H9 (cell line): ENCODE data around the gene CREB3L2. TPM values are rescaled to one million over a fixed set of nuclear protein-coding genes. Genes with fewer than 3 reads are reported as not detected.

Source experiments
- DNase-seq: peaks from one replicate; pipeline ENCODE4 v3.0.0-alpha.2; 2017
- H2AFZ ChIP-seq: one replicate; pipeline ENCODE4 v1.6.1; 2013; ENCODE audit warnings: mild to moderate bottlenecking, low read length, control low read depth, moderate library complexity
- H2AK5ac ChIP-seq: 2 replicates; pipeline ENCODE4 v1.6.1; 2013; ENCODE audit warnings: low read length, control low read depth, mixed read lengths; ENCODE audit not compliant: insufficient read length
- H2BK120ac ChIP-seq: one replicate; pipeline ENCODE4 v1.6.1; 2013; ENCODE audit warnings: low read depth, mild to moderate bottlenecking, low read length, control low read depth, inconsistent platforms; ENCODE audit not compliant: poor library complexity, severe bottlenecking
- H2BK12ac ChIP-seq: 2 replicates; pipeline ENCODE4 v1.6.1; 2013; ENCODE audit warnings: low read length, control low read depth, mixed read lengths, low read depth; ENCODE audit not compliant: insufficient read length
- H2BK15ac ChIP-seq: 2 replicates; pipeline ENCODE4 v1.6.1; 2013; ENCODE audit warnings: low read depth, low read length, control low read depth
- H2BK20ac ChIP-seq: one replicate; pipeline ENCODE4 v1.6.1; 2013; ENCODE audit warnings: low read depth, mild to moderate bottlenecking, low read length, control low read depth, inconsistent platforms; ENCODE audit not compliant: poor library complexity, severe bottlenecking
- H2BK5ac ChIP-seq: 2 replicates; pipeline ENCODE4 v1.6.1; 2013; ENCODE audit warnings: low read length, control low read depth, mixed read lengths; ENCODE audit not compliant: insufficient read length
- H3K14ac ChIP-seq: 2 replicates; pipeline ENCODE4 v1.6.1; 2013; ENCODE audit warnings: low read length, control low read depth; ENCODE audit not compliant: insufficient read depth
- H3K18ac ChIP-seq: 2 replicates; pipeline ENCODE4 v1.6.1; 2013; ENCODE audit warnings: low read depth, mild to moderate bottlenecking, mixed read lengths, low read length, control low read depth; ENCODE audit not compliant: insufficient read length
- H3K23ac ChIP-seq: 2 replicates; pipeline ENCODE4 v1.6.1; 2013; ENCODE audit warnings: low read length, control low read depth, mixed read lengths, low read depth; ENCODE audit not compliant: insufficient read length
- H3K23me2 ChIP-seq: 2 replicates; pipeline ENCODE4 v1.6.1; 2013; ENCODE audit warnings: low read depth, mild to moderate bottlenecking, mixed read lengths, low read length, control low read depth; ENCODE audit not compliant: insufficient read length, poor library complexity, severe bottlenecking
- H3K27ac ChIP-seq: 2 replicates; pipeline ENCODE4 v1.5.1; 2013; ENCODE audit warnings: low read length, control low read depth, mixed read lengths, low read depth; ENCODE audit not compliant: insufficient read length
- H3K27me3 ChIP-seq: 2 replicates; pipeline ENCODE4 v1.6.1; 2013; ENCODE audit warnings: low read length, control low read depth, inconsistent platforms; ENCODE audit not compliant: insufficient read depth
- H3K4ac ChIP-seq: 2 replicates; pipeline ENCODE4 v1.6.1; 2013; ENCODE audit warnings: low read depth, mild to moderate bottlenecking, control low read depth, inconsistent platforms, low read length, moderate library complexity
- H3K4me1 ChIP-seq: 2 replicates; pipeline ENCODE4 v1.6.1; 2013; ENCODE audit warnings: low read length, control low read depth, inconsistent platforms; ENCODE audit not compliant: insufficient read depth
- H3K4me2 ChIP-seq: 2 replicates; pipeline ENCODE4 v1.6.1; 2013; ENCODE audit warnings: low read length, control low read depth, mixed read lengths; ENCODE audit not compliant: insufficient read length, insufficient read depth
- H3K56ac ChIP-seq: 2 replicates; pipeline ENCODE4 v1.6.1; 2013; ENCODE audit warnings: low read depth, mild to moderate bottlenecking, mixed read lengths, low read length, control low read depth; ENCODE audit not compliant: insufficient read length
- H3K79me1 ChIP-seq: 2 replicates; pipeline ENCODE4 v1.6.1; 2013; ENCODE audit warnings: low read depth, mild to moderate bottlenecking, moderate library complexity, low read length, control low read depth, inconsistent platforms; ENCODE audit not compliant: insufficient read depth, poor library complexity, severe bottlenecking
- H3K79me2 ChIP-seq: 2 replicates; pipeline ENCODE4 v1.6.1; 2013; ENCODE audit warnings: low read length, control low read depth, inconsistent platforms; ENCODE audit not compliant: insufficient read depth
- H3K9ac ChIP-seq: 2 replicates; pipeline ENCODE4 v1.6.1; 2013; ENCODE audit warnings: low read length, control low read depth, mixed read lengths; ENCODE audit not compliant: insufficient read length; ENCODE audit errors: extremely low read depth
- H3K9me3 ChIP-seq: one replicate; pipeline ENCODE4 v1.6.1; 2013; ENCODE audit warnings: low read depth, low read length, inconsistent platforms; ENCODE audit not compliant: control insufficient read depth
- H3T11ph ChIP-seq: one replicate; pipeline ENCODE4 v1.6.1; 2013; ENCODE audit warnings: mild to moderate bottlenecking, low read length, control low read depth, inconsistent platforms
- H4K20me1 ChIP-seq: one replicate; pipeline ENCODE4 v1.6.1; 2013; ENCODE audit not compliant: control insufficient read depth, insufficient read length, insufficient read depth
- H4K5ac ChIP-seq: 2 replicates; pipeline ENCODE4 v1.6.1; 2013; ENCODE audit warnings: low read depth, mild to moderate bottlenecking, mixed read lengths, low read length, control low read depth; ENCODE audit not compliant: insufficient read length
- H4K8ac ChIP-seq: replicated peaks from 2 replicates; pipeline ENCODE4 v1.6.1; 2013; ENCODE audit warnings: low read length, control low read depth, mixed read lengths, low read depth; ENCODE audit not compliant: insufficient read length
- H4K91ac ChIP-seq: 2 replicates; pipeline ENCODE4 v1.6.1; 2013; ENCODE audit warnings: low read depth, mild to moderate bottlenecking, moderate library complexity, mixed read lengths, low read length, control low read depth; ENCODE audit not compliant: insufficient read length
- H3K27ac Mint-ChIP-seq, 3 experiments: 2 replicates in 2 of 3; 3 replicates in 1 of 3; pipeline ENCODE4 v1.8.0; 2020 to 2021; ENCODE audit warnings: mixed read lengths in 3 of 3, mild to moderate bottlenecking in 1 of 3, moderate library complexity in 1 of 3
- H3K27me3 Mint-ChIP-seq: 2 replicates; pipeline ENCODE4 v1.8.0; 2021; ENCODE audit warnings: low read depth, mild to moderate bottlenecking, moderate library complexity, mixed read lengths
- H3K36me3 Mint-ChIP-seq, 3 experiments: 2 replicates in 2 of 3; 3 replicates in 1 of 3; pipeline ENCODE4 v1.8.0; 2020 to 2021; ENCODE audit warnings: low read depth in 3 of 3, mixed read lengths in 3 of 3; ENCODE audit not compliant: insufficient read depth in 1 of 3
- H3K4me1 Mint-ChIP-seq, 2 experiments: 2 replicates each; pipeline ENCODE4 v1.8.0; 2020; ENCODE audit warnings: mixed read lengths in 2 of 2
- H3K4me3 Mint-ChIP-seq, 2 experiments: 2 replicates in 1 of 2; 3 replicates in 1 of 2; pipeline ENCODE4 v1.8.0; 2020 to 2021; ENCODE audit warnings: mild to moderate bottlenecking in 2 of 2, mixed read lengths in 2 of 2, moderate library complexity in 1 of 2
- H3K9me3 Mint-ChIP-seq, 2 experiments: 2 replicates in 1 of 2; 3 replicates in 1 of 2; pipeline ENCODE4 v1.8.0; 2020; ENCODE audit warnings: mild to moderate bottlenecking in 2 of 2, mixed read lengths in 2 of 2, moderate library complexity in 1 of 2
- WGBS: extraction: QIAGEN DNeasy Blood & Tissue Kit; methylation state at CpG from one replicate; pipeline ENCODE4 v1.1.7; 2013; ENCODE audit warnings: missing lambda C conversion rate, low lambda C conversion rate, mixed read lengths; ENCODE audit not compliant: insufficient read length; ENCODE audit errors: extremely low coverage; 5-methylcytosine and 5-hydroxymethylcytosine counted together
- total RNA-seq: library from RNA; stranded (reverse); gene quantifications from 2 replicates; pipeline ENCODE4 v1.2.1, GENCODE V29; 2021
- TF ChIP-seq, protein P1 (sequence below): fragments of 200-600 bp; sonication (generic); conservative IDR thresholded peaks from 3 replicates; pipeline ENCODE4 v1.8.0; 2021; ENCODE audit warnings: antibody characterized with exemption, mild to moderate bottlenecking

Gene CREB3L2
- total RNA-seq, 1 experiment from 2014 or later = 60.7 TPM

GRCh38 chr7:138021889-138022288 lies 20.0 kb upstream of the CREB3L2 start:
- peaks cover 6 to 17% of the 10 kb centered on the region in 2 experiments for H3K4me1 Mint-ChIP-seq
- H3K23me2 ChIP-seq = no peaks in the 10 kb centered on the region
- no peak overlapping the region for H3T11ph ChIP-seq
- H3K4me1 ChIP-seq = no peaks in the 10 kb centered on the region; the same call in 1 of the 2 replicates
- WGBS = no CpG with 5 or more reads among the region's 6 CpGs
- H3K79me2 ChIP-seq = no peaks in the 10 kb centered on the region
- peaks cover 25 to 41% (median 31%) of the 10 kb centered on the region in 3 experiments for H3K36me3 Mint-ChIP-seq
- no peak overlapping the region for H3K4me3 Mint-ChIP-seq
- H3K4ac ChIP-seq = no peak overlapping the region
- no peak overlapping the region for H4K8ac ChIP-seq
- no peak overlapping the region for H4K91ac ChIP-seq
- H2AFZ ChIP-seq = no peak overlapping the region
- DNase-seq = no peak
- no peak overlapping the region for H2BK20ac ChIP-seq
- peaks cover 6% of the 10 kb centered on the region for H3K9me3 ChIP-seq
- H3K27ac ChIP-seq = no peak overlapping the region
- no peak overlapping the region for H3K27ac Mint-ChIP-seq
- no peak overlapping the region for H3K23ac ChIP-seq
- H4K5ac ChIP-seq = no peak overlapping the region
- H2BK5ac ChIP-seq = no peak overlapping the region
- no peak overlapping the region for H2BK15ac ChIP-seq
- no peak overlapping the region for H3K9ac ChIP-seq
- no peaks in the 10 kb centered on the region for H3K27me3 Mint-ChIP-seq
- no peak overlapping the region for H3K14ac ChIP-seq
- no peaks in the 10 kb centered on the region for H3K27me3 ChIP-seq
- no peak overlapping the region for H3K56ac ChIP-seq
- TF ChIP-seq, protein P1, sequence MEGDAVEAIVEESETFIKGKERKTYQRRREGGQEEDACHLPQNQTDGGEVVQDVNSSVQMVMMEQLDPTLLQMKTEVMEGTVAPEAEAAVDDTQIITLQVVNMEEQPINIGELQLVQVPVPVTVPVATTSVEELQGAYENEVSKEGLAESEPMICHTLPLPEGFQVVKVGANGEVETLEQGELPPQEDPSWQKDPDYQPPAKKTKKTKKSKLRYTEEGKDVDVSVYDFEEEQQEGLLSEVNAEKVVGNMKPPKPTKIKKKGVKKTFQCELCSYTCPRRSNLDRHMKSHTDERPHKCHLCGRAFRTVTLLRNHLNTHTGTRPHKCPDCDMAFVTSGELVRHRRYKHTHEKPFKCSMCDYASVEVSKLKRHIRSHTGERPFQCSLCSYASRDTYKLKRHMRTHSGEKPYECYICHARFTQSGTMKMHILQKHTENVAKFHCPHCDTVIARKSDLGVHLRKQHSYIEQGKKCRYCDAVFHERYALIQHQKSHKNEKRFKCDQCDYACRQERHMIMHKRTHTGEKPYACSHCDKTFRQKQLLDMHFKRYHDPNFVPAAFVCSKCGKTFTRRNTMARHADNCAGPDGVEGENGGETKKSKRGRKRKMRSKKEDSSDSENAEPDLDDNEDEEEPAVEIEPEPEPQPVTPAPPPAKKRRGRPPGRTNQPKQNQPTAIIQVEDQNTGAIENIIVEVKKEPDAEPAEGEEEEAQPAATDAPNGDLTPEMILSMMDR = no peak
- H3K4me2 ChIP-seq = no peak overlapping the region
- no peak overlapping the region for H2BK120ac ChIP-seq
- no peaks in the 10 kb centered on the region for H3K79me1 ChIP-seq
- no peak overlapping the region for H3K18ac ChIP-seq
- no peak overlapping the region for H2AK5ac ChIP-seq
- no peaks in the 10 kb centered on the region for H4K20me1 ChIP-seq
- H3K9me3 Mint-ChIP-seq = peaks cover 31 to 38% of the 10 kb centered on the region in 2 experiments
- no peak overlapping the region for H2BK12ac ChIP-seq
